GM23248 (cell line): Measurements from ENCODE around the gene HECTD1.

ENCODE experiments used
- EZH2 ChIP-seq: fragments of 200-600 bp; sonication (generic); IDR thresholded peaks from 2 replicates; pipeline ENCODE4 v1.6.1; 2018; ENCODE audit warnings: antibody characterized with exemption, mild to moderate bottlenecking; ENCODE audit not compliant: insufficient read depth, poor library complexity, severe bottlenecking
- EZH2phosphoT487 ChIP-seq: fragments of 200-600 bp; sonication (generic); IDR thresholded peaks from 2 replicates; pipeline ENCODE4 v1.6.1; 2018; ENCODE audit warnings: antibody characterized with exemption, moderate library complexity, mild to moderate bottlenecking, low read depth; ENCODE audit not compliant: insufficient read depth

- TF ChIP-seq EZH2: no peak
- TF ChIP-seq EZH2phosphoT487: no peak
Observed at GRCh38 chr14:31142455-31143087, 65.0 kb downstream of the HECTD1 start.
